Measurements from ENCODE around the gene SLC8A3.

- TF ChIP-seq POLR2AphosphoS5 (IDR thresholded peaks at IDR 0.05; ENCODE audit: borderline replicate concordance, low read depth, low read length): no peak
- TF ChIP-seq EZH2 (IDR thresholded peaks at IDR 0.05): no peak
These were observed 7.5 kb downstream of the SLC8A3 start for GRCh38 chr14:70181276-70181675.
